ENCODE data around the gene RNF26.
A peak's percentile ranks its signal among the peaks of the same experiment; 100 is the strongest.

The RNF26 gene

GRCh38 chr11:119320240-119320775 lies 14.0 kb upstream of the RNF26 start:
- Histone ChIP-seq H3K27ac (ENCODE audit: low read depth, low read length, poor library complexity, severe bottlenecking) (no peak overlapping the region), H3K9ac (ENCODE audit: low read length) (peak overlapping the region; percentile 68), H3K4me2 (ENCODE audit: low read length) (peak overlapping the region; percentile 78)

GRCh38 chr11:119320776-119321524 lies 13.4 kb upstream of the RNF26 start:
- Histone ChIP-seq H3K9me3 (ENCODE audit: low read length) (no peaks in the 10 kb centered on the region), H3K4me1 (ENCODE audit: insufficient read depth, low read length, severe bottlenecking) (peaks cover 59% of the 10 kb centered on the region), H3K4me3 (ENCODE audit: low read depth, low read length, poor library complexity, severe bottlenecking) (peak overlapping the region; percentile 60), H2AFZ (ENCODE audit: low read length) (peak overlapping the region; percentile 35; the same call in 1 of the 2 replicates), H3K27me3 (ENCODE audit: insufficient read depth, low read length) (no peaks in the 10 kb centered on the region), H3K9ac (ENCODE audit: low read length) (peak overlapping the region; percentile 68), H3K36me3 (ENCODE audit: insufficient read depth, low read length) (no peaks in the 10 kb centered on the region), H3K9me2 (ENCODE audit: low read depth, low read length) (no peaks in the 10 kb centered on the region), H3F3A (ENCODE audit: insufficient read depth, low read length) (no peaks in the 10 kb centered on the region), H3K4me2 (ENCODE audit: low read length) (peak overlapping the region; percentile 78), H3K79me2 (ENCODE audit: insufficient read depth, low read length) (no peaks in the 10 kb centered on the region), H4K20me1 (ENCODE audit: insufficient read depth, low read length) (no peaks in the 10 kb centered on the region), H3K27ac (ENCODE audit: low read depth, low read length, poor library complexity, severe bottlenecking) (peak overlapping the region; percentile 70)
- TF ChIP-seq EZH2 (IDR thresholded peaks at IDR 0.05; ENCODE audit: borderline replicate concordance, low read length) = no peak
- TF ChIP-seq CTCF (IDR thresholded peaks at IDR 0.05; ENCODE audit: low read length) = no peak

More at GRCh38 chr11:119320240-119320775, 14.0 kb upstream of the RNF26 start:
- Histone ChIP-seq H2AFZ (ENCODE audit: low read length) (no peak overlapping the region), H3K36me3 (ENCODE audit: insufficient read depth, low read length) (no peaks in the 10 kb centered on the region), H3K27me3 (ENCODE audit: insufficient read depth, low read length) (no peaks in the 10 kb centered on the region), H3K9me3 (ENCODE audit: low read length) (no peaks in the 10 kb centered on the region), H4K20me1 (ENCODE audit: insufficient read depth, low read length) (no peaks in the 10 kb centered on the region), H3F3A (ENCODE audit: insufficient read depth, low read length) (no peaks in the 10 kb centered on the region), H3K4me3 (ENCODE audit: low read depth, low read length, poor library complexity, severe bottlenecking) (peak overlapping the region; percentile 60), H3K9me2 (ENCODE audit: low read depth, low read length) (no peaks in the 10 kb centered on the region), H3K79me2 (ENCODE audit: insufficient read depth, low read length) (no peaks in the 10 kb centered on the region), H3K4me1 (ENCODE audit: insufficient read depth, low read length, severe bottlenecking) (peaks cover 65% of the 10 kb centered on the region)
- TF ChIP-seq EZH2 (IDR thresholded peaks at IDR 0.05; ENCODE audit: borderline replicate concordance, low read length) (no peak), CTCF (IDR thresholded peaks at IDR 0.05; ENCODE audit: low read length) (no peak)

GRCh38 chr11:119322360-119322739 lies 12.0 kb upstream of the RNF26 start:
- H3K4me2 ChIP-seq (ENCODE audit: low read length) = peak overlapping the region; percentile 78
- H3K4me3 ChIP-seq (ENCODE audit: low read depth, low read length, poor library complexity, severe bottlenecking) = peak overlapping the region; percentile 60

More at GRCh38 chr11:119322360-119322739, 12.0 kb upstream of the RNF26 start:
- Histone ChIP-seq H3K4me1 (ENCODE audit: insufficient read depth, low read length, severe bottlenecking) (peaks cover 47% of the 10 kb centered on the region), H3K27ac (ENCODE audit: low read depth, low read length, poor library complexity, severe bottlenecking) (no peak overlapping the region), H2AFZ (ENCODE audit: low read length) (no peak overlapping the region), H3K9ac (ENCODE audit: low read length) (peak overlapping the region; percentile 18; the same call in 1 of the 2 replicates), H3K9me2 (ENCODE audit: low read depth, low read length) (no peaks in the 10 kb centered on the region), H3K79me2 (ENCODE audit: insufficient read depth, low read length) (no peaks in the 10 kb centered on the region), H3F3A (ENCODE audit: insufficient read depth, low read length) (no peaks in the 10 kb centered on the region), H3K36me3 (ENCODE audit: insufficient read depth, low read length) (no peaks in the 10 kb centered on the region), H3K27me3 (ENCODE audit: insufficient read depth, low read length) (no peaks in the 10 kb centered on the region), H4K20me1 (ENCODE audit: insufficient read depth, low read length) (no peaks in the 10 kb centered on the region), H3K9me3 (ENCODE audit: low read length) (no peaks in the 10 kb centered on the region)
- TF ChIP-seq CTCF (IDR thresholded peaks at IDR 0.05; ENCODE audit: low read length) = no peak
- no peak for TF ChIP-seq EZH2 (IDR thresholded peaks at IDR 0.05; ENCODE audit: borderline replicate concordance, low read length)

Data from OCI-LY1 (cell line).